Islet of Langerhans (tissue), 1 donor: Measurements from ENCODE around the gene FAM111A.

Source experiments
- FAIRE-seq: peaks from one replicate; lab custom pipeline; 2011; peaks lifted over from hg19 to GRCh38; lab: Jason Lieb, UNC

The FAM111A gene

GRCh38 chr11:59200423-59200746 lies 57.7 kb downstream of the FAM111A start:
- FAIRE-seq, result no peak

- FAIRE-seq, result no peak
Measured at GRCh38 chr11:59201353-59201752, 58.7 kb downstream of the FAM111A start.
